ENCODE measurements around the gene ZNF236. TPM values are rescaled to one million over a fixed set of nuclear protein-coding genes. Genes with fewer than 3 reads are reported as not detected.

Gene ZNF236
- polyA plus RNA-seq, 2 of the 4 experiments (the other 2 are of a cell fraction): 2.6 to 7.8 TPM

- TF ChIP-seq NPAS2 (CRISPR knock-in tag; IDR thresholded peaks at IDR 0.05; ENCODE audit: borderline replicate concordance): no peak
- no peak for TF ChIP-seq HES2 (IDR thresholded peaks at IDR 0.05)
- TF ChIP-seq USF2 (IDR thresholded peaks at IDR 0.05): no peak
- no peak for TF ChIP-seq ZNF302 (CRISPR knock-in tag; IDR thresholded peaks at IDR 0.05)
- TF ChIP-seq PBX3 (IDR thresholded peaks at IDR 0.05): no peak
- no peak for TF ChIP-seq MAFK (IDR thresholded peaks at IDR 0.05; ENCODE audit: partially characterized antibody)
These were observed 187.3 kb downstream of the ZNF236 start (continued) for GRCh38 chr18:77009675-77010074.

GRCh38 chr18:77012120-77012519, 189.8 kb downstream of the ZNF236 start:
- ChIA-PET CTCF (interaction anchor here (1.2 to 2.0 kb wide), 5 partner anchors 8 to 29 kb away, joined by 3 to 11 read pairs (median 4); no protein-coding TSS in a partner anchor), POLR2A (interaction anchor here (1.2 kb wide), 1 partner anchor 43 kb away, joined by 3 read pairs; no protein-coding TSS in a partner anchor)
- H3K4me1 ChIP-seq: no peaks in the 10 kb centered on the region
- TF ChIP-seq RAD21 (conservative IDR thresholded peaks at IDR 0.05 in 1 of 2, IDR thresholded peaks at IDR 0.05 in 1 of 2) (no peak), NFE2L2 (conservative IDR thresholded peaks at IDR 0.05; ENCODE audit: low read length) (no peak), POLR2A (IDR thresholded peaks at IDR 0.05; ENCODE audit: low read length) (no peak), TFCP2L1 (CRISPR knock-in tag; IDR thresholded peaks at IDR 0.05) (no peak), GATA3 (IDR thresholded peaks at IDR 0.05; ENCODE audit: borderline replicate concordance) (no peak), CBX8 (IDR thresholded peaks at IDR 0.05) (no peak), ESRRA (IDR thresholded peaks at IDR 0.05; ENCODE audit: borderline replicate concordance, low read length) (no peak)
- no peak for ATAC-seq
- no peak overlapping the region for H3K27ac ChIP-seq
- no peak for DNase-seq (ENCODE audit: low read depth in 1 of 2, low spot score in 1 of 2)
- no peak for FAIRE-seq
- WGBS (ENCODE audit: missing lambda C conversion rate): 80% methylated on average over 4 of the region's 8 CpGs
- H3K4me3 ChIP-seq: no peak overlapping the region
- H3K4me2 ChIP-seq: no peak overlapping the region
- no peaks in the 10 kb centered on the region for H3K9me3 ChIP-seq

GRCh38 chr18:77012806-77013541, 190.6 kb downstream of the ZNF236 start:
- WGBS (ENCODE audit: missing lambda C conversion rate): 93% methylated on average over 6 of the region's 6 CpGs
- ChIA-PET POLR2A (interaction anchor here (1.2 kb wide), 1 partner anchor 42 kb away, joined by 3 read pairs; no protein-coding TSS in a partner anchor), CTCF (interaction anchor here (0.6 to 2.0 kb wide), 6 partner anchors 7 to 199 kb away, joined by 3 to 11 read pairs (median 4); no protein-coding TSS in a partner anchor)

More at GRCh38 chr18:77012806-77013541, 190.6 kb downstream of the ZNF236 start:
- no peaks in the 10 kb centered on the region for H3K9me3 ChIP-seq
- no peak overlapping the region for H3K4me2 ChIP-seq
- FAIRE-seq: no peak
- no peak for DNase-seq (ENCODE audit: low read depth in 1 of 2, low spot score in 1 of 2)
- no peaks in the 10 kb centered on the region for H3K4me1 ChIP-seq
- no peak for TF ChIP-seq BCL3 (IDR thresholded peaks at IDR 0.05)
- TF ChIP-seq TFCP2L1 (CRISPR knock-in tag; IDR thresholded peaks at IDR 0.05): no peak
- TF ChIP-seq CEBPB (IDR thresholded peaks at IDR 0.05): no peak
- no peak for TF ChIP-seq RAD21 (conservative IDR thresholded peaks at IDR 0.05 in 1 of 2, IDR thresholded peaks at IDR 0.05 in 1 of 2)
- H3K27ac ChIP-seq: no peak overlapping the region
- no peak overlapping the region for H3K4me3 ChIP-seq
- no peak for ATAC-seq

Measured in A549 (cell line).